ENCODE data around the gene POT1. TPM values are rescaled to one million over a fixed set of nuclear protein-coding genes. Genes with fewer than 3 reads are reported as not detected.

Gene POT1
- polyA plus RNA-seq, 1 donor (not counting 4 experiments of a cell fraction or from before 2014, with no cell fraction given): 36.6 TPM

GRCh38 chr7:124810605-124811004, 119.0 kb downstream of the POT1 start:
- Histone ChIP-seq H4K20me1 (ENCODE audit: control insufficient read depth, extremely low read depth, insufficient read depth, low read length) (no peaks in the 10 kb centered on the region), H3K36me3 (ENCODE audit: control insufficient read depth in 2 of 2, extremely low read depth in 1 of 2, insufficient read depth in 2 of 2, low read length in 2 of 2) (no peaks in the 10 kb centered on the region), H3K4me1 (ENCODE audit: control insufficient read depth, extremely low read depth, insufficient read depth, low read length) (no peaks in the 10 kb centered on the region), H3K27ac (ENCODE audit: control insufficient read depth, insufficient read depth, low read length) (no peak overlapping the region), H3K9ac (ENCODE audit: control insufficient read depth, extremely low read depth, insufficient read depth, low read length) (no peak overlapping the region), H3K27me3 (ENCODE audit: control insufficient read depth, extremely low read depth, insufficient read depth, low read length) (no peaks in the 10 kb centered on the region), H3K9me3 (ENCODE audit: control insufficient read depth, low read depth, low read length) (no peaks in the 10 kb centered on the region), H3K4me3 (ENCODE audit: control insufficient read depth in 2 of 3, extremely low read depth in 1 of 3, insufficient read depth in 2 of 3, low read depth in 1 of 3, low read length in 3 of 3) (no peak overlapping the region), H2AFZ (ENCODE audit: control insufficient read depth, low read length) (no peak overlapping the region), H3K79me2 (ENCODE audit: control insufficient read depth, insufficient read depth, low read length) (no peaks in the 10 kb centered on the region), H3K9me1 (ENCODE audit: control insufficient read depth, extremely low read depth, insufficient read depth, low read length) (no peaks in the 10 kb centered on the region), H3K4me2 (ENCODE audit: control insufficient read depth, extremely low read depth, insufficient read depth, low read depth, low read length) (no peak overlapping the region)
- no peak for FAIRE-seq
- DNase-seq (ENCODE audit: low read depth, low spot score): no peak
- dilution Hi-C loops (cut with MboI; ENCODE audit: extremely low pct_ligation_motif_present, low sequenced_read_pairs): no loop called here
- no peak for TF ChIP-seq EZH2 (IDR thresholded peaks at IDR 0.05; ENCODE audit: low read length)

GRCh38 chr7:124808206-124808605, 121.4 kb downstream of the POT1 start:
- FAIRE-seq: no peak
- Histone ChIP-seq H3K27ac (ENCODE audit: control insufficient read depth, insufficient read depth, low read length) (no peak overlapping the region), H3K9me1 (ENCODE audit: control insufficient read depth, extremely low read depth, insufficient read depth, low read length) (no peaks in the 10 kb centered on the region), H3K4me3 (ENCODE audit: control insufficient read depth in 2 of 3, extremely low read depth in 1 of 3, insufficient read depth in 2 of 3, low read depth in 1 of 3, low read length in 3 of 3) (no peak overlapping the region), H3K9ac (ENCODE audit: control insufficient read depth, extremely low read depth, insufficient read depth, low read length) (no peak overlapping the region), H3K9me3 (ENCODE audit: control insufficient read depth, low read depth, low read length) (no peaks in the 10 kb centered on the region), H2AFZ (ENCODE audit: control insufficient read depth, low read length) (no peak overlapping the region), H3K36me3 (ENCODE audit: control insufficient read depth in 2 of 2, extremely low read depth in 1 of 2, insufficient read depth in 2 of 2, low read length in 2 of 2) (no peaks in the 10 kb centered on the region), H3K4me1 (ENCODE audit: control insufficient read depth, extremely low read depth, insufficient read depth, low read length) (no peaks in the 10 kb centered on the region), H4K20me1 (ENCODE audit: control insufficient read depth, extremely low read depth, insufficient read depth, low read length) (no peaks in the 10 kb centered on the region), H3K4me2 (ENCODE audit: control insufficient read depth, extremely low read depth, insufficient read depth, low read depth, low read length) (no peak overlapping the region), H3K79me2 (ENCODE audit: control insufficient read depth, insufficient read depth, low read length) (no peaks in the 10 kb centered on the region), H3K27me3 (ENCODE audit: control insufficient read depth, extremely low read depth, insufficient read depth, low read length) (no peaks in the 10 kb centered on the region)
- dilution Hi-C loops (cut with MboI; ENCODE audit: extremely low pct_ligation_motif_present, low sequenced_read_pairs): no loop called here
- DNase-seq (ENCODE audit: low read depth, low spot score): no peak
- TF ChIP-seq EZH2 (IDR thresholded peaks at IDR 0.05; ENCODE audit: low read length) (no peak), CTCF (optimal IDR thresholded peaks at IDR 0.05 in 1 of 3, IDR thresholded peaks at IDR 0.05 in 1 of 3, conservative IDR thresholded peaks at IDR 0.05 in 1 of 3; ENCODE audit: extremely low read depth in 1 of 3, insufficient read depth in 2 of 3, low read length in 3 of 3) (no peak)

- Histone ChIP-seq H3K36me3 (ENCODE audit: control insufficient read depth in 2 of 2, extremely low read depth in 1 of 2, insufficient read depth in 2 of 2, low read length in 2 of 2) (no peaks in the 10 kb centered on the region), H3K79me2 (ENCODE audit: control insufficient read depth, insufficient read depth, low read length) (no peaks in the 10 kb centered on the region), H3K9ac (ENCODE audit: control insufficient read depth, extremely low read depth, insufficient read depth, low read length) (no peak overlapping the region), H3K4me1 (ENCODE audit: control insufficient read depth, extremely low read depth, insufficient read depth, low read length) (no peaks in the 10 kb centered on the region), H3K27me3 (ENCODE audit: control insufficient read depth, extremely low read depth, insufficient read depth, low read length) (no peaks in the 10 kb centered on the region), H2AFZ (ENCODE audit: control insufficient read depth, low read length) (no peak overlapping the region), H4K20me1 (ENCODE audit: control insufficient read depth, extremely low read depth, insufficient read depth, low read length) (no peaks in the 10 kb centered on the region), H3K4me3 (ENCODE audit: control insufficient read depth in 2 of 3, extremely low read depth in 1 of 3, insufficient read depth in 2 of 3, low read depth in 1 of 3, low read length in 3 of 3) (no peak overlapping the region), H3K9me1 (ENCODE audit: control insufficient read depth, extremely low read depth, insufficient read depth, low read length) (no peaks in the 10 kb centered on the region), H3K27ac (ENCODE audit: control insufficient read depth, insufficient read depth, low read length) (no peak overlapping the region), H3K4me2 (ENCODE audit: control insufficient read depth, extremely low read depth, insufficient read depth, low read depth, low read length) (no peak overlapping the region), H3K9me3 (ENCODE audit: control insufficient read depth, low read depth, low read length) (no peaks in the 10 kb centered on the region)
- FAIRE-seq (no peak), DNase-seq (ENCODE audit: low read depth, low spot score) (no peak)
- TF ChIP-seq EZH2 (IDR thresholded peaks at IDR 0.05; ENCODE audit: low read length) (no peak), CTCF (optimal IDR thresholded peaks at IDR 0.05 in 1 of 3, IDR thresholded peaks at IDR 0.05 in 1 of 3, conservative IDR thresholded peaks at IDR 0.05 in 1 of 3; ENCODE audit: extremely low read depth in 1 of 3, insufficient read depth in 2 of 3, low read length in 3 of 3) (no peak)
- dilution Hi-C loops (cut with MboI; ENCODE audit: extremely low pct_ligation_motif_present, low sequenced_read_pairs): no loop called here
Measured at GRCh38 chr7:124801330-124801895, 128.2 kb downstream of the POT1 start.

Data from keratinocyte (primary cell).